Effector memory CD8-positive, alpha-beta T cell (primary cell): ENCODE data around the gene ETV6.

Experiments
- ATAC-seq: fragments of 150-1000 bp; cut with Tn5 transposase; replicated peaks from 2 replicates; pipeline ENCODE4 v1.10.0; 2021; ENCODE audit warnings: mild to moderate bottlenecking, moderate library complexity
- DNase-seq, 3 experiments: peaks; one replicate each; pipeline ENCODE4 v3.0.0; 2021
- H3K27ac Mint-ChIP-seq, 2 donors: one replicate each; pipeline ENCODE4 v1.8.0; 2022; ENCODE audit warnings: mild to moderate bottlenecking in 2 of 2, mixed read lengths in 2 of 2, moderate library complexity in 2 of 2
- H3K27me3 Mint-ChIP-seq, 2 donors: one replicate each; pipeline ENCODE4 v1.8.0; 2022; ENCODE audit warnings: mixed read lengths in 2 of 2
- H3K36me3 Mint-ChIP-seq: one replicate; pipeline ENCODE4 v1.8.0; 2022; ENCODE audit warnings: mild to moderate bottlenecking, moderate library complexity, mixed read lengths; ENCODE audit not compliant: insufficient read depth
- H3K4me1 Mint-ChIP-seq, 2 donors: one replicate each; pipeline ENCODE4 v1.8.0; 2022; ENCODE audit warnings: low read depth in 2 of 2, mixed read lengths in 2 of 2
- H3K4me3 Mint-ChIP-seq, 2 donors: one replicate each; pipeline ENCODE4 v1.8.0; 2022; ENCODE audit warnings: mild to moderate bottlenecking in 2 of 2, mixed read lengths in 2 of 2, moderate library complexity in 2 of 2
- H3K9me3 Mint-ChIP-seq, 2 donors: one replicate each; pipeline ENCODE4 v1.8.0; 2022; ENCODE audit warnings: mixed read lengths in 2 of 2

ETV6 gene

DNA sequence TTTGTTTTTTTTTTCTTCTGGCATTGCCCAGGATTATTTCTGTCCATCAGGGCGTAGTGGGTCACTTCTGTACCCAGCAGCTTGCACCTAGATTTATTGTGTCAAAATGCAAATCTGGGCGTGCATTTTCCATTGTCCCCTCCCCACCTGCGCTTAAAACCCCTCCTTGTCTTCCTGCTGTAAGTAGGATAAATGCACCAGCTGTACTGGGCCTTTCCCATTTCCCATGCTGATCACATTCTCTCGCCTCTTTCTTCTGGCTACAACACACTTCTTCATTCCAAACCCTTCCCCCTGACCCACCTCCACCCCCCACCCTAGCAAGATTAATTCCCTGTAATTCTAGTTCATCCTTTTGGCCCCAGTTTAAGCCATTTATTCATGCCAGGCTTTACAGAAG lies 128.0 kb downstream of the ETV6 start:
- Mint-ChIP-seq H3K36me3 (no peaks in the 10 kb centered on the region), H3K27me3 (no peaks in the 10 kb centered on the region), H3K9me3 (no peaks in the 10 kb centered on the region), H3K4me1 (peaks cover 14 to 16% of the 10 kb centered on the region in 2 donors), H3K27ac (no peak overlapping the region), H3K4me3 (no peak overlapping the region)
- no peak for ATAC-seq
- no peak for DNase-seq

DNA sequence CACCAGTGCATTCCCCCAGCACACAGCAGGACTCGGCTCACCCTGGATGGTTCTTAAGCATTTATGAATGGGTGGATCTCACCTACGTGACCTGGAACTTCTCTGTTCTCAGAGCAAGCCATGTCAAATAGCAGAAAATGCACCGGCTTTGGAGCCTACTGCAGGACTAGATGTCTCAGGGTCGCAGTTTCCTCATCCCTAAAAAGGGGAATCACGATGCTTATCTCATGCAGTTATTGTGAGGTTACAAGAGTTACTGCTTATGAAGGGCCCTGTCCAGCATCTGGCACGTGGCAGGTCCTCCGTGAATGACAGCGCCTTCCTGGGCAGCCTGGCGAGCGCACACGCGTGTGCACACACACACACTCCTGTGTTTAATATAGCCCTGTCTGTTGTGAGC lies 128.5 kb downstream of the ETV6 start:
- H3K27me3 Mint-ChIP-seq = no peaks in the 10 kb centered on the region
- ATAC-seq = no peak
- peaks cover 18 to 19% of the 10 kb centered on the region in 2 donors for H3K4me1 Mint-ChIP-seq
- H3K27ac Mint-ChIP-seq = no peak overlapping the region
- no peak overlapping the region for H3K4me3 Mint-ChIP-seq
- no peaks in the 10 kb centered on the region for H3K9me3 Mint-ChIP-seq
- DNase-seq = no peak
- H3K36me3 Mint-ChIP-seq = no peaks in the 10 kb centered on the region

- Mint-ChIP-seq H3K36me3 (no peaks in the 10 kb centered on the region), H3K4me3 (no peak overlapping the region), H3K9me3 (no peaks in the 10 kb centered on the region), H3K4me1 (peaks cover 14 to 22% of the 10 kb centered on the region in 2 donors), H3K27me3 (no peaks in the 10 kb centered on the region), H3K27ac (peak overlapping the region in 1 of 2 donors; percentile 10)
- DNase-seq (no peak), ATAC-seq (no peak)
Measured at GRCh38 chr12:11778713-11779685, 129.5 kb downstream of the ETV6 start.

- no peaks in the 10 kb centered on the region for H3K27me3 Mint-ChIP-seq
- H3K36me3 Mint-ChIP-seq = no peaks in the 10 kb centered on the region
- H3K9me3 Mint-ChIP-seq = no peaks in the 10 kb centered on the region
- no peak overlapping the region for H3K4me3 Mint-ChIP-seq
- no peak for DNase-seq
- H3K27ac Mint-ChIP-seq = no peak overlapping the region
- ATAC-seq = no peak
- H3K4me1 Mint-ChIP-seq = peaks cover 18 to 20% of the 10 kb centered on the region in 2 donors
Measured at GRCh38 chr12:11780521-11781101, 131.1 kb downstream of the ETV6 start.

GRCh38 chr12:11782914-11783420 lies 133.5 kb downstream of the ETV6 start:
- H3K4me3 Mint-ChIP-seq = no peak overlapping the region
- DNase-seq = no peak
- H3K27ac Mint-ChIP-seq = peak overlapping the region in 1 of 2 donors; percentile 3
- H3K36me3 Mint-ChIP-seq = no peaks in the 10 kb centered on the region
- no peak for ATAC-seq
- H3K27me3 Mint-ChIP-seq = no peaks in the 10 kb centered on the region
- H3K9me3 Mint-ChIP-seq = no peaks in the 10 kb centered on the region
- peaks cover 13 to 22% of the 10 kb centered on the region in 2 donors for H3K4me1 Mint-ChIP-seq

DNA sequence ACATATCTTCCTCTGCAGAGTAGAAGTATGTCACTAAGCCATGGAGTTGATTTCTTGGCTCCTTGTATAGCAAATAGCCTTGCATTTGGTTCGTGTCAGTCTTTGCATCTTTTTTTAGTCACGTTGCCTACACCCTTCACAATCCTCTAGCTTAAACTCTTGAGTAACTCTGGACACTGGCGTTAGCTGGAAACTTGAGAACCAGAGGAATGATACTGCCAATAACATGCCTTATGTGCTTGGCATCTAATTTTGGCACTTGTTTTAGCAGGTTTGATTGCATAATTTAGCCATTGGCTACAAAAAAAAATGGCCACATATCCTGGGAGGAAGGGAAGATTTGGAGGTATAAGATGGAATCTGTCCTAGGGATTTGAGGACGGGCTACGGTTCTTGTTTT lies 136.2 kb downstream of the ETV6 start:
- no peak overlapping the region for H3K4me3 Mint-ChIP-seq
- no peak overlapping the region for H3K27ac Mint-ChIP-seq
- ATAC-seq = no peak
- DNase-seq = no peak
- H3K27me3 Mint-ChIP-seq = no peaks in the 10 kb centered on the region
- peaks cover 2% of the 10 kb centered on the region for H3K36me3 Mint-ChIP-seq
- peaks cover 18 to 19% of the 10 kb centered on the region in 2 donors for H3K4me1 Mint-ChIP-seq
- H3K9me3 Mint-ChIP-seq = no peaks in the 10 kb centered on the region

GRCh38 chr12:11786638-11787365 lies 137.3 kb downstream of the ETV6 start:
- no peak for DNase-seq
- no peak for ATAC-seq
- no peaks in the 10 kb centered on the region for H3K27me3 Mint-ChIP-seq
- H3K4me1 Mint-ChIP-seq = peaks cover 17 to 19% of the 10 kb centered on the region in 2 donors
- no peak overlapping the region for H3K4me3 Mint-ChIP-seq
- H3K9me3 Mint-ChIP-seq = no peaks in the 10 kb centered on the region
- no peak overlapping the region for H3K27ac Mint-ChIP-seq
- peaks cover 3% of the 10 kb centered on the region for H3K36me3 Mint-ChIP-seq

GRCh38 chr12:11787437-11787836 lies 138.0 kb downstream of the ETV6 start:
- H3K36me3 Mint-ChIP-seq = peaks cover 3% of the 10 kb centered on the region
- ATAC-seq (no peak), DNase-seq (no peak)
- H3K4me3 Mint-ChIP-seq = no peak overlapping the region
- no peaks in the 10 kb centered on the region for H3K9me3 Mint-ChIP-seq
- H3K27me3 Mint-ChIP-seq = no peaks in the 10 kb centered on the region
- no peak overlapping the region for H3K27ac Mint-ChIP-seq
- peaks cover 16 to 17% of the 10 kb centered on the region in 2 donors for H3K4me1 Mint-ChIP-seq

GRCh38 chr12:11787933-11788849 lies 138.7 kb downstream of the ETV6 start:
- Mint-ChIP-seq H3K27me3 (no peaks in the 10 kb centered on the region), H3K9me3 (no peaks in the 10 kb centered on the region), H3K4me1 (peaks cover 11 to 12% of the 10 kb centered on the region in 2 donors), H3K4me3 (no peak overlapping the region), H3K27ac (no peak overlapping the region), H3K36me3 (peaks cover 3% of the 10 kb centered on the region)
- ATAC-seq (no peak), DNase-seq (no peak)

DNA sequence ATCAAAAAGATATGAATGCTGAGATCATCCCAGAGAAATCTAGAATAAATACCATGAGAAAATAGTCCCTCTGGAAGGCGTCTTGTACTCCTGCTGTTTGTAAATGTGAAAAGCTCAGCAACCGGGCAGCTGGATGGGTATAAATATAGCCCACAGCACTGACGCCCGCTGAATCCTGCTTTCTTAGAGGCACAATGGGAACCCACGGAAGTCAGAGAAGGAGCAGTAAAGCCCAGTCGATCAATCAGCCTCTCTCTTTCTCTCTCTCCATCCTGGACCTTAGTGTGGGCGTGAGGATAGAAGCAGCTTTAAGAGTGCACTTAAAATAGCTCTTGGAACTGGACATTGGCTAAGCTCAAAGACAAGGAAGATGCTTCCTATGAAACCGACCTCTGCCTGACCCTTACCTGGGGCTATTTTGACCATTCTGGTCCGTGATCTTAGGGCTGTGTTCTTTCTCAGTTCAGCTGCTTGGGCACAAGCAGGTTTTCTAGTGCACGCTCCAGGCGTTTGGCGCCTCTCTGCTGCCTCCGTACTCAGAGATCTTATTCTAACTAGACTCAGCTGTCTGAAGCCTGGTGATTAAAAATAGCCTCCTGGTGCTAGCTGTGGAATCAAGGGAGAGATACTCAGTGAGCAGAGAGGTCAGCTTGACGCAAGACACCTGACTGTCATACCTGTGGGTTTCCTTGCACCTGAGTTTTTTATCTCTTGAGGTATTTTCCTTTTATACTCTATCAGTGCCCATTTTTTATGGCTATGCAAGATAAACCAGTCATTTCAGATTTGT lies 144.6 kb downstream of the ETV6 start:
- DNase-seq = no peak
- no peak overlapping the region for H3K4me3 Mint-ChIP-seq
- no peaks in the 10 kb centered on the region for H3K27me3 Mint-ChIP-seq
- no peaks in the 10 kb centered on the region for H3K9me3 Mint-ChIP-seq
- H3K4me1 Mint-ChIP-seq = peaks cover 26 to 37% of the 10 kb centered on the region in 2 donors
- H3K36me3 Mint-ChIP-seq = peaks cover 3% of the 10 kb centered on the region
- no peak overlapping the region for H3K27ac Mint-ChIP-seq
- ATAC-seq = no peak

DNA sequence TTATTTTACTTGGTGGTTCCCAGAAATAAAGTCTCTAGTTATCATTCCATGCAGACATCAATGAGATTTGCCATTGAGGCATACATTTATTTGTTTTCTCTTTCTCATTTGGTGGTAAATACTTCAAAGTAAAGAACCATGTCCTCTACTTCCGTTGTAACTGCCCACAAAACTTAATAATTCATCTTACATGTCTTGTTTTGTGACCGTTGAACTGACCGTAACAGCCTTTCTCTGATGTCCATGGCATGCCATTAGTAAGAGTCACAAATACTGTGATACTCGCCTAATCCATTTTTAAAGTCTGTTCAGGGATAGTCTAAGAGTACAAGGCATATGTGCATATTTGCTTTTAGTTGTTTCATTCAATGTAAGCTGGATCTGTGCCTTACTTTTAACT lies 145.3 kb downstream of the ETV6 start:
- peaks cover 29 to 35% of the 10 kb centered on the region in 2 donors for H3K4me1 Mint-ChIP-seq
- peaks cover 3% of the 10 kb centered on the region for H3K36me3 Mint-ChIP-seq
- ATAC-seq (no peak), DNase-seq (no peak)
- no peak overlapping the region for H3K4me3 Mint-ChIP-seq
- H3K9me3 Mint-ChIP-seq = no peaks in the 10 kb centered on the region
- no peak overlapping the region for H3K27ac Mint-ChIP-seq
- no peaks in the 10 kb centered on the region for H3K27me3 Mint-ChIP-seq
